H9 (cell line): ENCODE data around the gene NCAM2. TPM values are rescaled to one million over a fixed set of nuclear protein-coding genes. Genes with fewer than 3 reads are reported as not detected.

Source experiments
- DNase-seq: peaks from one replicate; pipeline ENCODE4 v3.0.0-alpha.2; 2017
- H2AFZ ChIP-seq: one replicate; pipeline ENCODE4 v1.6.1; 2013; ENCODE audit warnings: mild to moderate bottlenecking, low read length, control low read depth, moderate library complexity
- H2AK5ac ChIP-seq: 2 replicates; pipeline ENCODE4 v1.6.1; 2013; ENCODE audit warnings: low read length, control low read depth, mixed read lengths; ENCODE audit not compliant: insufficient read length
- H2BK120ac ChIP-seq: one replicate; pipeline ENCODE4 v1.6.1; 2013; ENCODE audit warnings: low read depth, mild to moderate bottlenecking, low read length, control low read depth, inconsistent platforms; ENCODE audit not compliant: poor library complexity, severe bottlenecking
- H2BK12ac ChIP-seq: 2 replicates; pipeline ENCODE4 v1.6.1; 2013; ENCODE audit warnings: low read length, control low read depth, mixed read lengths, low read depth; ENCODE audit not compliant: insufficient read length
- H2BK15ac ChIP-seq: 2 replicates; pipeline ENCODE4 v1.6.1; 2013; ENCODE audit warnings: low read depth, low read length, control low read depth
- H2BK20ac ChIP-seq: one replicate; pipeline ENCODE4 v1.6.1; 2013; ENCODE audit warnings: low read depth, mild to moderate bottlenecking, low read length, control low read depth, inconsistent platforms; ENCODE audit not compliant: poor library complexity, severe bottlenecking
- H2BK5ac ChIP-seq: 2 replicates; pipeline ENCODE4 v1.6.1; 2013; ENCODE audit warnings: low read length, control low read depth, mixed read lengths; ENCODE audit not compliant: insufficient read length
- H3K14ac ChIP-seq: 2 replicates; pipeline ENCODE4 v1.6.1; 2013; ENCODE audit warnings: low read length, control low read depth; ENCODE audit not compliant: insufficient read depth
- H3K18ac ChIP-seq: 2 replicates; pipeline ENCODE4 v1.6.1; 2013; ENCODE audit warnings: low read depth, mild to moderate bottlenecking, mixed read lengths, low read length, control low read depth; ENCODE audit not compliant: insufficient read length
- H3K23ac ChIP-seq: 2 replicates; pipeline ENCODE4 v1.6.1; 2013; ENCODE audit warnings: low read length, control low read depth, mixed read lengths, low read depth; ENCODE audit not compliant: insufficient read length
- H3K23me2 ChIP-seq: 2 replicates; pipeline ENCODE4 v1.6.1; 2013; ENCODE audit warnings: low read depth, mild to moderate bottlenecking, mixed read lengths, low read length, control low read depth; ENCODE audit not compliant: insufficient read length, poor library complexity, severe bottlenecking
- H3K27ac ChIP-seq: 2 replicates; pipeline ENCODE4 v1.5.1; 2013; ENCODE audit warnings: low read length, control low read depth, mixed read lengths, low read depth; ENCODE audit not compliant: insufficient read length
- H3K27me3 ChIP-seq: 2 replicates; pipeline ENCODE4 v1.6.1; 2013; ENCODE audit warnings: low read length, control low read depth, inconsistent platforms; ENCODE audit not compliant: insufficient read depth
- H3K4ac ChIP-seq: 2 replicates; pipeline ENCODE4 v1.6.1; 2013; ENCODE audit warnings: low read depth, mild to moderate bottlenecking, control low read depth, inconsistent platforms, low read length, moderate library complexity
- H3K4me1 ChIP-seq: 2 replicates; pipeline ENCODE4 v1.6.1; 2013; ENCODE audit warnings: low read length, control low read depth, inconsistent platforms; ENCODE audit not compliant: insufficient read depth
- H3K4me2 ChIP-seq: 2 replicates; pipeline ENCODE4 v1.6.1; 2013; ENCODE audit warnings: low read length, control low read depth, mixed read lengths; ENCODE audit not compliant: insufficient read length, insufficient read depth
- H3K56ac ChIP-seq: 2 replicates; pipeline ENCODE4 v1.6.1; 2013; ENCODE audit warnings: low read depth, mild to moderate bottlenecking, mixed read lengths, low read length, control low read depth; ENCODE audit not compliant: insufficient read length
- H3K79me1 ChIP-seq: 2 replicates; pipeline ENCODE4 v1.6.1; 2013; ENCODE audit warnings: low read depth, mild to moderate bottlenecking, moderate library complexity, low read length, control low read depth, inconsistent platforms; ENCODE audit not compliant: insufficient read depth, poor library complexity, severe bottlenecking
- H3K79me2 ChIP-seq: 2 replicates; pipeline ENCODE4 v1.6.1; 2013; ENCODE audit warnings: low read length, control low read depth, inconsistent platforms; ENCODE audit not compliant: insufficient read depth
- H3K9ac ChIP-seq: 2 replicates; pipeline ENCODE4 v1.6.1; 2013; ENCODE audit warnings: low read length, control low read depth, mixed read lengths; ENCODE audit not compliant: insufficient read length; ENCODE audit errors: extremely low read depth
- H3K9me3 ChIP-seq: one replicate; pipeline ENCODE4 v1.6.1; 2013; ENCODE audit warnings: low read depth, low read length, inconsistent platforms; ENCODE audit not compliant: control insufficient read depth
- H3T11ph ChIP-seq: one replicate; pipeline ENCODE4 v1.6.1; 2013; ENCODE audit warnings: mild to moderate bottlenecking, low read length, control low read depth, inconsistent platforms
- H4K20me1 ChIP-seq: one replicate; pipeline ENCODE4 v1.6.1; 2013; ENCODE audit not compliant: control insufficient read depth, insufficient read length, insufficient read depth
- H4K5ac ChIP-seq: 2 replicates; pipeline ENCODE4 v1.6.1; 2013; ENCODE audit warnings: low read depth, mild to moderate bottlenecking, mixed read lengths, low read length, control low read depth; ENCODE audit not compliant: insufficient read length
- H4K8ac ChIP-seq: replicated peaks from 2 replicates; pipeline ENCODE4 v1.6.1; 2013; ENCODE audit warnings: low read length, control low read depth, mixed read lengths, low read depth; ENCODE audit not compliant: insufficient read length
- H4K91ac ChIP-seq: 2 replicates; pipeline ENCODE4 v1.6.1; 2013; ENCODE audit warnings: low read depth, mild to moderate bottlenecking, moderate library complexity, mixed read lengths, low read length, control low read depth; ENCODE audit not compliant: insufficient read length
- H3K27ac Mint-ChIP-seq, 3 experiments: 2 replicates in 2 of 3; 3 replicates in 1 of 3; pipeline ENCODE4 v1.8.0; 2020 to 2021; ENCODE audit warnings: mixed read lengths in 3 of 3, mild to moderate bottlenecking in 1 of 3, moderate library complexity in 1 of 3
- H3K27me3 Mint-ChIP-seq: 2 replicates; pipeline ENCODE4 v1.8.0; 2021; ENCODE audit warnings: low read depth, mild to moderate bottlenecking, moderate library complexity, mixed read lengths
- H3K36me3 Mint-ChIP-seq, 3 experiments: 2 replicates in 2 of 3; 3 replicates in 1 of 3; pipeline ENCODE4 v1.8.0; 2020 to 2021; ENCODE audit warnings: low read depth in 3 of 3, mixed read lengths in 3 of 3; ENCODE audit not compliant: insufficient read depth in 1 of 3
- H3K4me1 Mint-ChIP-seq, 2 experiments: 2 replicates each; pipeline ENCODE4 v1.8.0; 2020; ENCODE audit warnings: mixed read lengths in 2 of 2
- H3K4me3 Mint-ChIP-seq, 2 experiments: 2 replicates in 1 of 2; 3 replicates in 1 of 2; pipeline ENCODE4 v1.8.0; 2020 to 2021; ENCODE audit warnings: mild to moderate bottlenecking in 2 of 2, mixed read lengths in 2 of 2, moderate library complexity in 1 of 2
- H3K9me3 Mint-ChIP-seq, 2 experiments: 2 replicates in 1 of 2; 3 replicates in 1 of 2; pipeline ENCODE4 v1.8.0; 2020; ENCODE audit warnings: mild to moderate bottlenecking in 2 of 2, mixed read lengths in 2 of 2, moderate library complexity in 1 of 2
- WGBS: extraction: QIAGEN DNeasy Blood & Tissue Kit; methylation state at CpG from one replicate; pipeline ENCODE4 v1.1.7; 2013; ENCODE audit warnings: missing lambda C conversion rate, low lambda C conversion rate, mixed read lengths; ENCODE audit not compliant: insufficient read length; ENCODE audit errors: extremely low coverage; 5-methylcytosine and 5-hydroxymethylcytosine counted together
- total RNA-seq: library from RNA; stranded (reverse); gene quantifications from 2 replicates; pipeline ENCODE4 v1.2.1, GENCODE V29; 2021
- TF ChIP-seq, protein P1 (sequence below): fragments of 200-600 bp; sonication (generic); conservative IDR thresholded peaks from 3 replicates; pipeline ENCODE4 v1.8.0; 2021; ENCODE audit warnings: antibody characterized with exemption, mild to moderate bottlenecking

The NCAM2 gene
- total RNA-seq, 1 experiment from 2014 or later = 2.2 TPM

DNA sequence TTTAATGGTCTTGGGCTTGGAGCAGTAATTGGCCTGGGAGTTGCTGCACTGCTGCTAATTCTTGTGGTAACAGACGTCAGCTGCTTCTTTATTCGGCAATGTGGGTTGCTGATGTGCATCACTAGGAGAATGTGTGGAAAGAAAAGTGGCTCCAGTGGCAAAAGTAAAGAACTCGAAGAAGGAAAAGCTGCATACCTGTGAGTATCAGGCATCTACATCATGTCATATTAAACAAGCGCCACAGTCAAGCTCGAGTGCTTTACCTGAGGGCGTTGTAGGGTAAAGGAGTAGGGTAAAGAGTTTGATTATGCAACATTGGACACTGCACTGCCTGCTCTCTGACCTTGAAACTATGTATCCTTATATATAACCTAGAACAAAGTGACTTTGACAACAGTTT is 510.6 kb downstream of the NCAM2 start:
- Mint-ChIP-seq H3K27ac (no peak overlapping the region), H3K4me1 (no peaks in the 10 kb centered on the region), H3K9me3 (no peaks in the 10 kb centered on the region), H3K27me3 (no peaks in the 10 kb centered on the region), H3K36me3 (no peaks in the 10 kb centered on the region), H3K4me3 (no peak overlapping the region)
- Histone ChIP-seq H3K4me2 (no peak overlapping the region), H2BK120ac (no peak overlapping the region), H3K9me3 (no peaks in the 10 kb centered on the region), H4K8ac (no peak overlapping the region), H3K79me2 (no peaks in the 10 kb centered on the region), H3K23ac (no peak overlapping the region), H3K14ac (no peak overlapping the region), H3K18ac (no peak overlapping the region), H2BK15ac (no peak overlapping the region), H2BK5ac (no peak overlapping the region), H2BK12ac (no peak overlapping the region), H3K23me2 (no peaks in the 10 kb centered on the region), H2AK5ac (no peak overlapping the region), H3K27me3 (no peaks in the 10 kb centered on the region), H2BK20ac (no peak overlapping the region), H3K4me1 (no peaks in the 10 kb centered on the region), H3K27ac (no peak overlapping the region), H2AFZ (no peak overlapping the region), H4K20me1 (no peaks in the 10 kb centered on the region), H3K79me1 (no peaks in the 10 kb centered on the region), H4K91ac (no peak overlapping the region), H3K56ac (no peak overlapping the region), H3T11ph (no peak overlapping the region), H4K5ac (no peak overlapping the region), H3K9ac (no peak overlapping the region), H3K4ac (no peak overlapping the region)
- no peak for DNase-seq
- TF ChIP-seq, protein P1, sequence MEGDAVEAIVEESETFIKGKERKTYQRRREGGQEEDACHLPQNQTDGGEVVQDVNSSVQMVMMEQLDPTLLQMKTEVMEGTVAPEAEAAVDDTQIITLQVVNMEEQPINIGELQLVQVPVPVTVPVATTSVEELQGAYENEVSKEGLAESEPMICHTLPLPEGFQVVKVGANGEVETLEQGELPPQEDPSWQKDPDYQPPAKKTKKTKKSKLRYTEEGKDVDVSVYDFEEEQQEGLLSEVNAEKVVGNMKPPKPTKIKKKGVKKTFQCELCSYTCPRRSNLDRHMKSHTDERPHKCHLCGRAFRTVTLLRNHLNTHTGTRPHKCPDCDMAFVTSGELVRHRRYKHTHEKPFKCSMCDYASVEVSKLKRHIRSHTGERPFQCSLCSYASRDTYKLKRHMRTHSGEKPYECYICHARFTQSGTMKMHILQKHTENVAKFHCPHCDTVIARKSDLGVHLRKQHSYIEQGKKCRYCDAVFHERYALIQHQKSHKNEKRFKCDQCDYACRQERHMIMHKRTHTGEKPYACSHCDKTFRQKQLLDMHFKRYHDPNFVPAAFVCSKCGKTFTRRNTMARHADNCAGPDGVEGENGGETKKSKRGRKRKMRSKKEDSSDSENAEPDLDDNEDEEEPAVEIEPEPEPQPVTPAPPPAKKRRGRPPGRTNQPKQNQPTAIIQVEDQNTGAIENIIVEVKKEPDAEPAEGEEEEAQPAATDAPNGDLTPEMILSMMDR = no peak
- no CpG with 5 or more reads among the region's 6 CpGs for WGBS
